SK-N-SH (cell line): ENCODE data around the gene SLX4IP.

Experiments used
- CTCF ChIP-seq: fragments of 200-600 bp; sonication (generic); IDR thresholded peaks from 2 replicates; pipeline ENCODE4 v1.6.1; 2017; ENCODE audit warnings: antibody characterized with exemption, mild to moderate bottlenecking, moderate library complexity
- FOXM1 ChIP-seq: IDR thresholded peaks from 2 replicates; pipeline ENCODE4 v1.4.0; 2012; ENCODE audit warnings: low read depth, mild to moderate bottlenecking
- JUND ChIP-seq: IDR thresholded peaks from 2 replicates; pipeline ENCODE4 v1.4.0; 2012
- RCOR1 ChIP-seq: fragments of 150-350 bp; IDR thresholded peaks from 2 replicates; pipeline ENCODE4 v1.6.1; 2017; ENCODE audit warnings: antibody characterized with exemption, low read length
- REST ChIP-seq: IDR thresholded peaks from 2 replicates; pipeline ENCODE4 v1.6.1; 2012; ENCODE audit warnings: mild to moderate bottlenecking, low read depth, low read length, moderate library complexity
- TAF1 ChIP-seq: IDR thresholded peaks from 2 replicates; pipeline ENCODE4 v1.6.1; 2012; ENCODE audit warnings: low read depth, mild to moderate bottlenecking, low read length, moderate library complexity, borderline replicate concordance
- USF2 ChIP-seq: fragments of 150-350 bp; IDR thresholded peaks from 2 replicates; pipeline ENCODE4 v1.6.1; 2017; ENCODE audit warnings: antibody characterized with exemption, low read length, low read depth, borderline replicate concordance

- TF ChIP-seq USF2: no peak
- TF ChIP-seq TAF1: no peak
- TF ChIP-seq JUND: no peak
- no peak for TF ChIP-seq FOXM1
- TF ChIP-seq CTCF: no peak
- TF ChIP-seq RCOR1: no peak
- no peak for TF ChIP-seq REST
These were observed 137.7 kb downstream of the SLX4IP start for GRCh38 chr20:10572853-10573252.
